Duodenal mucosa (tissue), 2 donors: Measurements from ENCODE around the gene SCN5A.
"Not testable (repeated sequence)": the region's sequence is repeated elsewhere in the genome, so short reads cannot be mapped to it uniquely, and the experiment has no call there.

Experiments used
- H3K27ac ChIP-seq: one replicate; pipeline ENCODE4 v1.7.0; 2013; ENCODE audit warnings: low read depth, low read length
- H3K27me3 ChIP-seq, 2 donors: one replicate each; pipeline ENCODE4 v1.7.0; 2013; ENCODE audit warnings: low read length in 2 of 2, control low read depth in 1 of 2; ENCODE audit not compliant: insufficient read depth in 2 of 2, control insufficient read depth in 1 of 2
- H3K36me3 ChIP-seq, 2 donors: one replicate each; pipeline ENCODE4 v1.7.0; 2013; ENCODE audit warnings: low read length in 2 of 2, control low read depth in 1 of 2; ENCODE audit not compliant: insufficient read depth in 2 of 2, control insufficient read depth in 1 of 2
- H3K4me1 ChIP-seq, 2 donors: one replicate each; pipeline ENCODE4 v1.7.0; 2013; ENCODE audit warnings: low read length in 2 of 2, control low read depth in 1 of 2; ENCODE audit not compliant: insufficient read depth in 2 of 2, control insufficient read depth in 1 of 2
- H3K4me3 ChIP-seq, 2 donors: one replicate each; pipeline ENCODE4 v1.7.0; 2013; ENCODE audit warnings: low read length in 2 of 2, low read depth in 1 of 2
- H3K9ac ChIP-seq, 2 donors: one replicate each; pipeline ENCODE4 v1.7.0; 2013; ENCODE audit warnings: low read length in 2 of 2, low read depth in 1 of 2
- H3K9me3 ChIP-seq, 2 donors: one replicate each; pipeline ENCODE4 v1.7.0; 2013; ENCODE audit warnings: low read length in 2 of 2, control low read depth in 1 of 2; ENCODE audit not compliant: control insufficient read depth in 1 of 2

Gene SCN5A

DNA sequence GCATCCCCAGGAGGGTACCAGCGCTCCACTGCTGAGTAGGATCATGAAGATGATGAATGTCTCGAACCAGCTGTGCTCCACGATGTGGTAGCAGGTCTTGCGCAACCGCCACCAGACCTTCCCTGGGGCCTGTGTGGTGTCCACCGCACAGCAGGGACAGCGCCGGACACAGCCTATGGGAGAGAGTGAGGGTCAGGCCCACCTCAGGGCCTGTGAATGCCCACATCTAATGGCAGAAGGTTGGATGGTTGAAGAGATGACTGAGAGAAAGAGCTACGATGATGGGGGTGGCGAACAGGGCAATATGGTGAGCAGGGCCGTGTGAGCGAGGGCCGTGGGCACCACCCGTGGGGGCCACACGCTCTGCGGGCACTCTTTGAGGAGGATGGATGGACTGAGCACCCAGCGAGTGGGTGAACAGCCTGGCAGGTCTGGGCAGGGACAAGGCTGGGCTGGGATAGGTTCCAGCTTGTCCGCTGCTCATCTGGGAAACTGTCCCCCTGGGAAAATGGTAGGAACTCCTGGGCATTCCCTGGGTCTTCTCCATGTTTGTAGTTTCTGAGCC is 74.1 kb downstream of the SCN5A start:
- Histone ChIP-seq H3K27ac (no peak overlapping the region), H3K9ac (no peak overlapping the region), H3K4me1 (no peaks in the 10 kb centered on the region), H3K4me3 (no peak overlapping the region), H3K27me3 (no peaks in the 10 kb centered on the region), H3K9me3 (no peaks in the 10 kb centered on the region), H3K36me3 (no peaks in the 10 kb centered on the region)

GRCh38 chr3:38574411-38575278 is 74.8 kb downstream of the SCN5A start:
- H3K27me3 ChIP-seq = no peaks in the 10 kb centered on the region
- H3K9me3 ChIP-seq = no peaks in the 10 kb centered on the region
- H3K4me3 ChIP-seq = no peak overlapping the region
- H3K4me1 ChIP-seq = no peaks in the 10 kb centered on the region
- no peaks in the 10 kb centered on the region for H3K36me3 ChIP-seq
- H3K27ac ChIP-seq = no peak overlapping the region
- H3K9ac ChIP-seq = no peak overlapping the region

GRCh38 chr3:38573556-38573955 is 75.9 kb downstream of the SCN5A start:
- H3K4me1 ChIP-seq = no peaks in the 10 kb centered on the region
- H3K9ac ChIP-seq = no peak overlapping the region
- no peak overlapping the region for H3K4me3 ChIP-seq
- no peaks in the 10 kb centered on the region for H3K9me3 ChIP-seq
- H3K27me3 ChIP-seq = no peaks in the 10 kb centered on the region
- H3K27ac ChIP-seq = no peak overlapping the region
- no peaks in the 10 kb centered on the region for H3K36me3 ChIP-seq

GRCh38 chr3:38573111-38573510 is 76.4 kb downstream of the SCN5A start:
- Histone ChIP-seq H3K9ac (no peak overlapping the region), H3K27me3 (no peaks in the 10 kb centered on the region), H3K27ac (no peak overlapping the region), H3K4me3 (no peak overlapping the region), H3K4me1 (no peaks in the 10 kb centered on the region), H3K9me3 (no peaks in the 10 kb centered on the region), H3K36me3 (no peaks in the 10 kb centered on the region)

- Histone ChIP-seq H3K9me3 (no peaks in the 10 kb centered on the region), H3K27me3 (no peaks in the 10 kb centered on the region), H3K4me1 (no peaks in the 10 kb centered on the region), H3K4me3 (no peak overlapping the region), H3K27ac (no peak overlapping the region), H3K9ac (no peak overlapping the region), H3K36me3 (no peaks in the 10 kb centered on the region)
These were observed 82.0 kb downstream of the SCN5A start for GRCh38 chr3:38567498-38567897.

DNA sequence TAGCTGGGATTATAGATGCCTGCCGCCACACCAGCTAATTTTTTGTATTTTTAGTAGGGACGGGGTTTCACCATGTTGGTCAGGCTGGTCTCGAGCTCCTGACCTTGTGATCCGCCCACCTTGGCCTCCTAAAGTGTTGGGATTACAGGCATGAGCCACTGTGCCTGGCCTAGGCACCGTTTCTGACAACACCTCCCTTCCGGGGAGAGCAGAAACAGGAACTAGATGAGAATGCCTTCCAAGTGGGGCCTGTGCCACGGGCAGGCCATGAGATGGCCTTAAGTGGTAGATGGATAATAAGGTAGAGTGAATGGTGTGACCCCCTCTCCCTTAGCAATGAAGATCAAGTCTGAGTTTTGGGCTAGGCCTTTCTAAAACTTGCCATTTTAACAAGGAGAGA is 82.7 kb downstream of the SCN5A start:
- not testable (repeated sequence) for H3K36me3 ChIP-seq

DNA sequence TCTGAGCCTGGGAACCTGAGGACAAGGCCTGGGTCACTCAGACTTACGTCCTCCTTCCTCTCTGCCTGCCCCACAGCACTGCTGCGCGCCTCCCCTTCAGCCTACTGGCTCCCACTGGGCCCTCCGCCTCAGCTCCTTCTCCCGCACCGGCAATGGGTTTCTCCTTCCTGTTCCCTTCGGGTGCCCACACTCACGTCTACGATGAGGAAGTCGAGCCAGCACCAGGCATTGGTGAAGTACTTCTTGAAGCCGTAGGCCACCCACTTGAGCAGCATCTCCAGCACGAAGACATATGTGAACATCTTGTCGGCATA is 83.3 kb downstream of the SCN5A start:
- H3K9me3 ChIP-seq = no peaks in the 10 kb centered on the region
- no peak overlapping the region for H3K9ac ChIP-seq
- no peak overlapping the region for H3K27ac ChIP-seq
- H3K36me3 ChIP-seq = no peaks in the 10 kb centered on the region
- no peaks in the 10 kb centered on the region for H3K27me3 ChIP-seq
- H3K4me3 ChIP-seq = no peak overlapping the region
- no peaks in the 10 kb centered on the region for H3K4me1 ChIP-seq

More for the DNA sequence above, 82.7 kb downstream of the SCN5A start:
- H3K27ac ChIP-seq, H3K4me3 ChIP-seq, H3K9me3 ChIP-seq, H3K9ac ChIP-seq, H3K27me3 ChIP-seq, H3K4me1 ChIP-seq: not testable (repeated sequence)

GRCh38 chr3:38565339-38566214 is 83.9 kb downstream of the SCN5A start:
- H3K4me1 ChIP-seq = no peaks in the 10 kb centered on the region
- H3K9me3 ChIP-seq = no peaks in the 10 kb centered on the region
- H3K9ac ChIP-seq = no peak overlapping the region
- H3K4me3 ChIP-seq = no peak overlapping the region
- no peaks in the 10 kb centered on the region for H3K36me3 ChIP-seq
- no peaks in the 10 kb centered on the region for H3K27me3 ChIP-seq
- H3K27ac ChIP-seq = no peak overlapping the region

GRCh38 chr3:38564631-38565338 is 84.7 kb downstream of the SCN5A start:
- Histone ChIP-seq H3K9ac (no peak overlapping the region), H3K27me3 (no peaks in the 10 kb centered on the region), H3K36me3 (no peaks in the 10 kb centered on the region), H3K27ac (no peak overlapping the region), H3K4me1 (no peaks in the 10 kb centered on the region), H3K4me3 (no peak overlapping the region), H3K9me3 (no peaks in the 10 kb centered on the region)

DNA sequence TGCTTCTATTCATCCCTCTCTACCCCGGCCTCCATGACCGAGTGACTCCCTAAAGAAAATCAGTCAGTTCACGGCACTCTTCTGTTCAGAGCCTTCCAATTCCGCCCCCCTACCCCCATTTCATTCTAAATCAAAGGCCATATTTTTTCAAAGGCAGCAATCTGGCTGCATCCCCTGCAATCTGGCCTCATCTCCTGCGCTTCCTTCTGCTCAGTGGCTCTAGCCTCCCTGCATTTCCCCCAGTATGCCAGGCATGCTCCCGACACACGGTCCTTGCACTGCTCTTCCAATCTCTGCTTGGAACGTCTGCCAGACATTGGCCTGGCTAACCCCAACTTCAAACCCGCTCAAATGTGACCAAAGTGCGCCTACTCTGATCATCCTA is 85.6 kb downstream of the SCN5A start:
- no peak overlapping the region for H3K4me3 ChIP-seq
- H3K9ac ChIP-seq = no peak overlapping the region
- no peaks in the 10 kb centered on the region for H3K9me3 ChIP-seq
- no peaks in the 10 kb centered on the region for H3K27me3 ChIP-seq
- H3K4me1 ChIP-seq = no peaks in the 10 kb centered on the region
- no peaks in the 10 kb centered on the region for H3K36me3 ChIP-seq
- no peak overlapping the region for H3K27ac ChIP-seq
